Activated T-cell treated with anti-CD3 and anti-CD28 coated beads for 48 hours (primary cell): ENCODE measurements around the gene SNX19.
A peak's percentile ranks its signal among the peaks of the same experiment; 100 is the strongest.
"Not testable (repeated sequence)": the region's sequence is repeated elsewhere in the genome, so short reads cannot be mapped to it uniquely, and the experiment has no call there.

Source experiments
- DNase-seq: peaks from one replicate; pipeline ENCODE4 v3.0.0-alpha.2; 2020; ENCODE audit warnings: low read depth

SNX19 gene

DNA sequence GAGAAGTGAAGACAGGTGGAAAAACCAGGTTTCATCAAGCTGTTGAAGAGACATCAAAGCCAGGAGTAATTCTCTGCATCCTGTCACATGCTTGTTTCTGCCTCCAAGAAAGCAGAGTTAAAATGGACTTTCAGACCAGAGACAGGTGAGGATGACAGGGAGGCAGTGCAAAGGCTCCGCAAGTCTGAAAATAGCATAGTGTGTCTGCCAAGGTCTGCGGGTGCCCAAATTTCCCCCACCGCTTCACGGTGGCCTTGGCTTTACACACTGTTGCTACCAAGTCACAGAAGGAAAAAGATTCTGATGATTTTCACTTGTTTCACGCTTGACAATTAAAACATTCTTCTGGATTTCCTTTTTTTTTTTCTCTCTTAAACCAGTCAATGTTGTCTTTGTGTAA lies 44.2 kb downstream of the SNX19 start:
- no peak for DNase-seq

GRCh38 chr11:130871616-130872015 lies 44.7 kb downstream of the SNX19 start:
- no peak for DNase-seq

GRCh38 chr11:130868721-130869390 lies 47.4 kb downstream of the SNX19 start:
- no peak for DNase-seq

DNA sequence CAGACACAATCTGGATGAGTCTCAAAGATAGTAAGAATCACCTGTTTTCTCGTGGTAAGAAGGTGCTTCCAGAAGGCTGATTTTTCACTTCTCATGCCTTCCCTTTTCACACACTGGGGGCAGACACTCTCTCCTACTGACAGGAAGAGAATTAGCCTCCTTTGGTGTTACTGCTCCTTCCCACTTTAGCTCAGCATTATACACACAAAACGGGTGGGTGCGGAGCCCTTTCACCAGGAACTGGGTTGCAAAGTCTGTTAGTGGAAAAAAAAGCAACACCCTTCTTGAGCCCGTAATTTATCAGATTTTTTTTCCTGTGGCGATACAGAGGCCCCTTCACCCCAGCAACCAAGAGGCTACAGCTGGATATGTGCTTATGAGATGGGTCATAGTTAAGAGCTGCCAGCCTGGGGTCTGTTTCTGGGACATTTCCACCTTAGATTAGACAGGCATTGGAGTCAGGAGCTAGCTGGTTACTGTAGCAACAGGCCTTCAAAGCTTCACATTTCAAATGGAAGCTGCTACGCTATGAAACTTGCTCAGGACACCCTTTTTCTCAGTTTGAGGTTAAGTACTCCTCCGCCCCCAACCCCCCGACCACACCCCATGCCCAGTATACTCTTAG lies 48.1 kb downstream of the SNX19 start:
- DNase-seq: no peak

- no peak for DNase-seq
Observed at GRCh38 chr11:130866831-130867230, 49.4 kb downstream of the SNX19 start.

GRCh38 chr11:130865774-130866114 lies 50.5 kb downstream of the SNX19 start:
- DNase-seq: no peak

- DNase-seq: no peak
Observed at GRCh38 chr11:130865091-130865773, 51.0 kb downstream of the SNX19 start.

DNA sequence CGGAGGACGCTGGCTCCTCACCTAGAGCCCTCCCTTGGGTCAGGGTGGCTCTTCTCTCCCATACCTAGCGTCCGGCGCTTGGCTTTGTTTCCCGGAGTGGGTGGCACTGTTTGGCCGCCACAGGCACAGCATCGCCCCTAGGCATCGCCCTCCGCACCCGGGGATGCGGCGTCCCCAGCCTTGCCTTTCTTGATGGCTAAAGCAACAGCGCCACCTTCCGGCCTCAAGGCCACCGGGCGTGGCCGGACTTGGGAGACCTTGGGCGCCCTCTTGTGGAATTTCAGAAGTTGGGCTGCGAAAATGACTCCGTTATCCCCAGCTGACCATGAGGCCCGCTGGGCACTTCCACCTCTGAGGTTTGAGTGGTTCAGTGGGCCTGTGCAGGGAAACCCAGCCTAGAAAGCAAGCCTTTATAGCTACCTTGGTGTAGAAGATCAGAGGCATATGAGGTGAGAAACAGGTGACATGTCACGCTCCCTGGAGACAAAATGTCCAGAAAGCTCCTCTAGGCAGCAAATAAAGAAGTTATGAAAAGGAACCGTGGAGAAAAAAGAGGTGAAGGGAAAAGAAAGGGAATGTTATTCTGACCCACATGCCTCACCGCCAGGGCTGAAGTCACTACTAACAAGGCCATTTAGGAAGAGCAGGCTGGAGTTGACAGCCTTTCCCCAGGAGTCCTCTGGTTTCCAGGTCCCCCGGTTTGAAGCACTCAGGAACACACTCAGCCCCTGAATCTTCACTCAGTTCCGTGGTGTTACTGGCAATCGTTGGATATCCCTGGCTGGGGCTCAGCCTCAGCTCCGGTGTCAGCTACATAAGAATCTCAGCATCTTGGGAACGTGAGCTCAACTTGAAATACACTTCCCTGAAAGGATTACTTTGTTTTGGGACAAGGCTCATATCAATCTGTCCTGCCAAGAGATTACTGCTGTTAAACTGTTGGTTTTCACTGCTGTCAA lies 54.1 kb downstream of the SNX19 start:
- DNase-seq: peak; percentile 81

GRCh38 chr11:130861283-130861682 lies 55.0 kb downstream of the SNX19 start:
- DNase-seq: no peak

DNA sequence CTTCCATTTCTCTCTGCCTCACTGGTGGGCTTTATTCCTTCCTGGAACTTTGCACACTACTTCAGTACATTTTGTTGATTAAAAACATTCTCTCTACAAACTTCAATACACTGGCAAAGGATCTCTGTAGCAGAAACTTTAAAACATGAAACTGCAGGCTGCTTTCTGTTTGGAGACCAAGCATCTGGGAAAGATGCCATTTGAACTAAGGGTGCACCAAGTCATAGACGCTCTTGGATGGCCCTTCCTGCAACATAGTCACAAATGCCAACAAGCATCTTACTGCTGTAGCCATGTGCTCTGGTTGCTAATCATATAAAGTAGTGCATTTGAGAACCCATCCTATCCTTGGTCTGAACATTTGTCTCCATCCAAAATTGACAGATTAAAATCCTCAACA lies 56.4 kb downstream of the SNX19 start:
- DNase-seq: no peak

DNA sequence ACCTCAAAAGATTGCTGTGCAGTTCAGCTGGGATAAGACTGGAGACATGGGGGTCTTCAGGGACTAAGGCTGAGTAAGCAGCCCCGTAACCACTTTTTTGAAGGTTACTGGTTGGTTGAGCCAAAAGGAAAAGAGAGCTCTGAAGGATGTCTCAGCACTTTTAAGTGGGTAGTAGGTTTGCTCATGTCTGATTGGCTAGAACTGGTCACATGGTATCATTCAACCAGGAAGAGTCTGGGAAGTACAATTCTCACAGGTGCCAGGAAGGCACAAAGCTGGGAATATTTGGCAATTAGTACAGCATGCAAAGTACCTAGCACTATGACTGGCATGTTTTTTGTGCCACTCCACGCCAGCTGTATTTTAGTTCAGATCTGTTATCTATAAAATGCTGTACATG lies 58.1 kb downstream of the SNX19 start:
- DNase-seq: no peak

DNA sequence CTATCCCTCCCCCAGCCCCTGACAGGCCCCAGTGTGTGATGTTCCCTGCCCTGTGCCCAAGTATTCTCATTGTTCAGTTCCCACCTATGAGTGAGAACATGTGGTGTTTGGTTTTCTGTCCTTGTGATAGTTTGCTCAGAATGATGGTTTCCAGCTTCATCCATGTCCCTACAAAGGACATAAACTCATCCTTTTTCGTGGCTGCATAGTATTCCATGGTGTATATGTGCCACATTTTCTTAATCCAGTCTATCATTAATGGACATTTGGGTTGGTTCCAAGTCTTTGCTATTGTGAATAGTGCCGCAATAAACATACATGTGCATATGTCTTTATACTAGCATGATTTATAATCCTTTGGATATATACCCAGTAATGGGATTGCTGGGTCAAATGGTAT lies 60.6 kb downstream of the SNX19 start:
- not testable (repeated sequence) for DNase-seq

GRCh38 chr11:130854483-130854882 lies 61.8 kb downstream of the SNX19 start:
- no peak for DNase-seq

DNA sequence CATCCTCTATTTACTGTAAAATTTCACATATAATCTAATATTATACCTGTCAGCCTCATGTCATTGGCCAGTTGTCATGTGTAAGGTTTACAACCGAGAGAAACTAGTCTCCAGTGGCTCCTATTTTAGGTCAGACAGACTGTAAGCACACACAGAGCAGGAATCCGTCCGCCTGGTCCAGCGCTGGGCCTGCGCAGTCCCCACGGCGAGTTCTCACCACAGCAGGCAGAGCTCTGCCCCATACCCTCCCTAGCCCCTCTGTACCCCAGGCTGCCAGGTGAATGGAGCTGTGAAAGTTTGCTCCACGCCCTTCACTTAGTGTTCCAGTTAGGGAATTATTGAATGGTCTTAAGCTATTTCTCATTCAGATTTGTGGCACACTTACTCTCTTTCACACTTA lies 63.7 kb downstream of the SNX19 start:
- DNase-seq: no peak

DNA sequence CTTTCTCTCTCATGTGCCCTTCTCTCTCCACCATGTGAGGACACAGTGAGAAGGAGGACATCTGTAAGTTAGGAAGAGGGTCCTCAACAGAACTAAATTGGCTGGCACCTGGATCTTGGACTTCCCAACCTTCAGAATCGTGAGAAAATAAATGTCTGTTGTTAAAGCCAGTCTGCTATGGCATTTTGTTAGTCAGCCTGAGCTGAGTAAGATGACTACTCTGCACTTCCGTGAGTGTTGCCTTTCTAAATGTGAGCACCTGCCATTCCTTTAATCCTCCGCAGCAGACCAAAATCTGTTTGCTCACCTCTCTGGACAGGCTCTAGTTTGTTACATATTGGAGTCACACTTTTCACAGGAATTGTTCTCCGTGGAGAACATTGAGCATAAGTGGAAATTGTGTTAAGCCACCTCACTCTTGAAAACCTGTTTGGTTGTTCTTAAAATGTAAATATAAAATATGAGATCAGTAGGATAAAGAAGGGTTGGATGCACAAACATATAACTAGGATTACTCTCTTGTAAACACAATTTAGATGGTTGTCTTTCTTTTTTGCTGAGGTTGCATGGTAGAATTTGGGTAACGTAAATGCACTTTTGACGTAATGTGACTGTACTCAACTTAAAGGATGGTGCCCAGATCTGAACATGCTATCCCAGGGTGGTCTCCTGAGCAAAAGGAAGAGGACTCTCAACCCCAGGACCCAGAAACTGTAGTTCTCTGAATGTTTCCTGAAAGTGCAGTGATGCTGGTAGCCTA lies 65.9 kb downstream of the SNX19 start:
- DNase-seq: no peak

- DNase-seq: no peak
Observed at GRCh38 chr11:130849215-130849568, 67.1 kb downstream of the SNX19 start.

DNA sequence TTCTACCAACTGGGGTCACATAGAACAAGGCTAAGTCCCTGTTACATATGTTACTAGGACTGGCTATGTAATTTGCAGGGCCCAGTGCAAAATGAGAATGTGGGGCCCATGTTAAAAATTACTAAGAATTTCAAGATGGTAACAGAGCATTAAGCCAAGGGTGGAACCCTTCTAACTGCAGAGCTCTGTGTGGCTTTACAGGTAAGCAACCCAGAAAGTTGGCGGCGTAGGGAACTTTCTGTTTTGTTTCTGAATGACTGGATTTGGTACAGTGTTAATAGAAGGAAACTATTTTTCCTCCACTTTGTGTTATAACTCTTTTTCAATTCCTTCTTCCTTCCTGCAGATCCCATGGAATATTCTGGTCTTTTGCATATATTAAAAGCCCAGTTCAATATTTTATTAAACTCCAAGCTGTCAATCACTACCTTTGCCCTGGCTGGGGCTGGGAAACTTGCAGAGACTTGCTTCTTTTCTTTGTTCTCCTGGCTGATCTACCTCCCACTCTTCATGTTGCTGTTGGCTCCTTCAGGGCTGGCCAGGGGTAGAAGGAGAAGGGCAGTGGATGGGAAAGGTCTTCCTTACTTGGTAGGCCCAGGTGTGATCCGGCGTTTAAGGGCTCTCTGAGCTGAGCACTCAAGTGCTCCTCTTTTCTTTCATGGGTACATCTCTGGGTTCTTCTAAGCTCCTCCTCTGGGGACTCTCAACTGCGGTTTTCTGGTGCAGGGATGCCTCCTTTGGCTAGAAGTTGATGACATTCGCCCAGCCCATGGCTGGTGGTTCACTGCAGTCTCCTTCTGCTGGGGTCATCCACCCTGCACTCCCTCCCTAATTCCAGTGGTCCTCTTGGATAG lies 67.7 kb downstream of the SNX19 start:
- DNase-seq: no peak

DNA sequence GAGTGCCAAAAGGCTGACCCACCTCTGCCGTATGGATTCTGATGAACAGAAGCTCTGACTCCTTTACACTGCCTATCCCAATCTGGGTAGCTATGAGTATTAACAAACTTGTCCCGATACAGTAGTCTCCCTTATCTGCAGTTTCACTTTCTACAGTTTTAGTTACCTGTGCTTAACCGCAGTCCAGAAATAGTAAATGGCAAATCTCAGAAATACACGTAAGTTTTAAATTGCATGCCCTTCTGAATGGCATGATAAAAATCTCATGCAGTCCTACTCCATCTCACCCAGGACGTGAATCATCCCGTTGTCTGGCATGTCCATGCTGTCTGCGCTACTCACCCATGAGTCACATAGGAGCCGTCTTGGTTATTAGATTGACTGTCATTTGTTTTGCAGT lies 68.8 kb downstream of the SNX19 start:
- DNase-seq: no peak

DNA sequence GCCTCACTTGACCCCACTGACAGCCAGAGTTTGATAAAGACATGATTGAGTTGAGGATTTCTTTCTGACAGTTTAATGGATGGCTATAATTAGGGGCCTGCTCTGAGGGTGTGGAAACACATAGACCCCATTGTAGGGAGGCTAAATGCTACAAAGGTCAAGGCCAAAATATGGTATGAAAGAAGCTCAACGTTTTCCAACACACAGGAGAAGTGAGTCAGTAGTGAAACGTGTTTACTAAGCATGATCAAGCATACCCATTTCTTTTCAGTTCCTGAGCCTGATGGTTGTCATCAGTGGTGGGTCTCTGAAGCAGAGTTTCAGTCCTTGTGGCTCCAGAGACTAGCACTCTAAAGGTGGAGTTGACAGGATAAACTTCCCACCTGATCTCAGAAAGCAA lies 69.7 kb downstream of the SNX19 start:
- DNase-seq: no peak

GRCh38 chr11:130842001-130842400 lies 74.3 kb downstream of the SNX19 start:
- no peak for DNase-seq

DNA sequence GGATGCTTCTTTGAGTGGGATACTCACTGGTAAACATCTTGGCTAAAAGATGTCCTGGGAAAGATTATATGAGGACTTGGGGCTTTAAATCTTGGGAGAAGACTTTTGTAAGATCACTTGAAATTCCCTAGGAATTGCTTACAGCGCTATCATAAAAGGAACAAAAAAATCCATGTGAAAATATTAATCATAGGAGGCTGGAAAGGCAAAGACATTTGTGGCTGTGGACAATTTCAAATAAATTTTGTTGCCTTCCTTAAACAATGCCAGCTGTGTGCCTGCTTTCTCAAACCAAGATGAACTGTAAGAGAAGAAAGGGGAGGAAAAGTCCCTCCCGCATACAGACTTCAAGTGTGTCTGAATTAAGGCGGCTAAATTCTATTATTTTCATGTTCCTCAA lies 75.6 kb downstream of the SNX19 start:
- no peak for DNase-seq
